K562 (cell line): ENCODE results near the gene RNF19B. TPM values are rescaled to one million over a fixed set of nuclear protein-coding genes. Genes with fewer than 3 reads are reported as not detected.

Source experiments
- ATAC-seq: fragments of 200-7000 bp; cut with Tn5 transposase; 3 replicates; pipeline ENCODE4 v1.9.1; 2020; ENCODE audit warnings: moderate library complexity
- BruUV-seq: library from RNA; stranded (reverse); fragments of 400-500 nt; replicated peaks from 2 replicates; lab custom pipeline; 2021; lab: Mats Ljungman, UMichigan
- CTCF ChIA-PET: fragments of 300-600 bp; formaldehyde crosslinking; extraction: SDS; loops from one replicate; lab custom pipeline; 2021; ENCODE audit warnings: low intra/inter-chr PET ratio; lab: Yijun Ruan, JAX
- POLR2A ChIA-PET: fragments of 300-600, 350-650 bp; sonication (Branson Sonifier 250); formaldehyde crosslinking; extraction: SDS; loops from one replicate; lab custom pipeline; 2021; ENCODE audit warnings: antibody characterized with exemption, inconsistent platforms; lab: Yijun Ruan, JAX
- DNase-seq, 4 experiments: peaks; one replicate each; pipeline versions ENCODE4 v3.0.0 to v3.0.0-alpha.2; 2011 to 2018; ENCODE audit warnings: low spot score in 3 of 4, mixed read lengths in 3 of 4; ENCODE audit errors: extremely low read depth in 1 of 4
- FAIRE-seq: peaks from 2 replicates; lab custom pipeline; 2011; peaks lifted over from hg19 to GRCh38; lab: Jason Lieb, UNC
- H2AFZ ChIP-seq: 2 replicates; pipeline ENCODE4 v1.6.0; 2011; ENCODE audit warnings: low read depth, low read length, control low read depth, inconsistent platforms
- H3K27ac ChIP-seq: fragments of 200-600 bp; 3 replicates; pipeline ENCODE4 v1.8.0; 2011; ENCODE audit warnings: low read depth, mild to moderate bottlenecking, control low read depth, inconsistent platforms, low read length, moderate library complexity, mixed read lengths; ENCODE audit errors: extremely low read depth
- H3K27me3 ChIP-seq, 2 experiments: fragments of 300-600 bp in 1 of 2; 2 replicates in 1 of 2; 3 replicates in 1 of 2; pipeline versions ENCODE4 v1.6.0 to v1.8.0; 2011; ENCODE audit warnings: inconsistent platforms in 2 of 2, low read length in 2 of 2, mild to moderate bottlenecking in 1 of 2, mixed read lengths in 1 of 2, moderate library complexity in 1 of 2; ENCODE audit not compliant: control insufficient read depth in 2 of 2, insufficient read depth in 2 of 2
- H3K36me3 ChIP-seq: fragments of 300-600 bp; 3 replicates; pipeline ENCODE4 v1.8.0; 2011; ENCODE audit warnings: mild to moderate bottlenecking, low read length, inconsistent platforms; ENCODE audit not compliant: control insufficient read depth, insufficient read depth
- H3K4me1 ChIP-seq, 2 experiments: fragments of 200-600 bp in 1 of 2; replicated peaks in 1 of 2; 2 replicates in 1 of 2; 3 replicates in 1 of 2; pipeline versions ENCODE4 v1.5.1 to v1.8.0; 2011; ENCODE audit warnings: inconsistent platforms in 2 of 2, low read length in 2 of 2, mild to moderate bottlenecking in 1 of 2, mixed read lengths in 1 of 2, moderate library complexity in 1 of 2; ENCODE audit not compliant: control insufficient read depth in 2 of 2, insufficient read depth in 2 of 2
- H3K4me2 ChIP-seq: 2 replicates; pipeline ENCODE4 v1.6.1; 2011; ENCODE audit warnings: low read length, control low read depth, inconsistent platforms, mixed read lengths; ENCODE audit not compliant: insufficient read depth
- H3K4me3 ChIP-seq: fragments of 200-600 bp; sonication (generic), shearing (Covaris generic); 2 replicates; pipeline ENCODE4 v1.5.1; 2016; ENCODE audit warnings: control low read depth, inconsistent platforms
- H3K79me2 ChIP-seq: fragments of 200-600 bp; 3 replicates; pipeline ENCODE4 v1.8.0; 2011; ENCODE audit warnings: low read length, inconsistent platforms; ENCODE audit not compliant: control insufficient read depth, insufficient read depth
- H3K9ac ChIP-seq, 2 experiments: 2 replicates each; pipeline versions ENCODE4 v1.6.0 to v1.6.1; 2011; ENCODE audit warnings: low read depth in 2 of 2, low read length in 2 of 2, control low read depth in 1 of 2, inconsistent platforms in 1 of 2, mild to moderate bottlenecking in 1 of 2, mixed read lengths in 1 of 2; ENCODE audit not compliant: insufficient read depth in 1 of 2
- H3K9me1 ChIP-seq: one replicate; pipeline ENCODE4 v1.6.0; 2011; ENCODE audit warnings: inconsistent platforms, mild to moderate bottlenecking, low read length, moderate library complexity; ENCODE audit not compliant: control insufficient read depth, insufficient read depth
- H3K9me3 ChIP-seq: replicated peaks from 2 replicates; pipeline ENCODE4 v1.5.1; 2011; ENCODE audit warnings: low read depth, low read length, inconsistent platforms; ENCODE audit not compliant: control insufficient read depth, insufficient read depth
- H4K20me1 ChIP-seq: replicated peaks from 2 replicates; pipeline ENCODE4 v1.6.1; 2011; ENCODE audit warnings: low read length, inconsistent platforms, mixed read lengths; ENCODE audit not compliant: control insufficient read depth, insufficient read depth
- CCNT2 ChIP-seq: IDR thresholded peaks from 2 replicates; pipeline ENCODE4 v1.6.1; 2011; ENCODE audit warnings: borderline replicate concordance, low read depth, mild to moderate bottlenecking, moderate library complexity, mixed read lengths, low read length; ENCODE audit not compliant: insufficient read length; ENCODE audit errors: extremely low read depth
- CREB3L1 ChIP-seq: fragments of 450-650 bp; IDR thresholded peaks from 2 replicates; pipeline ENCODE4 v1.6.1; 2014; ENCODE audit warnings: low read depth, mild to moderate bottlenecking, moderate library complexity, borderline replicate concordance
- CREM ChIP-seq: IDR thresholded peaks from 2 replicates; pipeline ENCODE4 v1.6.1; 2014; ENCODE audit warnings: antibody characterized with exemption, low read depth
- FOXM1 ChIP-seq, 2 experiments: fragments of 450-650 bp in 1 of 2; sonication (generic) in 1 of 2; formaldehyde crosslinking in 1 of 2; IDR thresholded peaks; 2 replicates each; pipeline versions ENCODE4 v1.6.1 to v1.9.0; 2017 to 2022; ENCODE audit warnings: low read depth in 2 of 2, mild to moderate bottlenecking in 2 of 2, missing genetic modification reagents in 1 of 2, moderate library complexity in 1 of 2
- FOXP1 ChIP-seq: sonication (generic); formaldehyde crosslinking; IDR thresholded peaks from 2 replicates; pipeline ENCODE4 v1.8.0; 2022; ENCODE audit warnings: mild to moderate bottlenecking, missing genetic modification reagents
- GMEB1 ChIP-seq: fragments of 250-450 bp; sonication (Bioruptor Pico); IDR thresholded peaks from 2 replicates; pipeline ENCODE4 v1.4.0; 2020; ENCODE audit warnings: mild to moderate bottlenecking
- HNRNPLL ChIP-seq: fragments of 200-400 bp; formaldehyde crosslinking; IDR thresholded peaks from 2 replicates; pipeline ENCODE4 v1.6.1; 2017; ENCODE audit warnings: low read length, low read depth, mild to moderate bottlenecking; ENCODE audit not compliant: poor library complexity, severe bottlenecking
- ID3 ChIP-seq, 2 experiments: fragments of 250-450 bp in 1 of 2; fragments of 450-650 bp in 1 of 2; sonication (Bioruptor Pico) in 1 of 2; IDR thresholded peaks; 2 replicates each; pipeline versions ENCODE4 v1.6.1 to v1.8.0; 2016 to 2021; ENCODE audit warnings: mild to moderate bottlenecking in 2 of 2, moderate library complexity in 2 of 2, missing compliant biosample characterization in 1 of 2, missing genetic modification characterization in 1 of 2
- IRF2 ChIP-seq: sonication (generic); formaldehyde crosslinking; IDR thresholded peaks from 2 replicates; pipeline ENCODE4 v1.8.1; 2022; ENCODE audit warnings: mild to moderate bottlenecking, missing genetic modification reagents
- L3MBTL2 ChIP-seq: fragments of 450-650 bp; IDR thresholded peaks from 2 replicates; pipeline ENCODE4 v1.6.1; 2016; ENCODE audit warnings: mild to moderate bottlenecking, moderate library complexity
- MAZ ChIP-seq, 2 experiments: fragments of 450-650 bp in 1 of 2; sonication (generic) in 1 of 2; formaldehyde crosslinking; IDR thresholded peaks in 1 of 2; conservative IDR thresholded peaks in 1 of 2; 2 replicates each; pipeline versions ENCODE4 v1.4.0 to v1.5.0; 2020; ENCODE audit warnings: mild to moderate bottlenecking in 1 of 2, missing genetic modification reagents in 1 of 2
- SAFB2 ChIP-seq: fragments of 200-400 bp; formaldehyde crosslinking; IDR thresholded peaks from 2 replicates; pipeline ENCODE4 v1.6.1; 2018; ENCODE audit warnings: borderline replicate concordance, low read length, low read depth, moderate library complexity; ENCODE audit not compliant: severe bottlenecking
- TFAP4 ChIP-seq: sonication (generic); formaldehyde crosslinking; IDR thresholded peaks from 2 replicates; pipeline ENCODE4 v1.8.0; 2022; ENCODE audit warnings: missing genetic modification reagents, mild to moderate bottlenecking, moderate library complexity, borderline replicate concordance
- WGBS: fragments of 100-300 bp; shearing (Covaris generic); methylation state at CpG from one replicate; pipeline ENCODE4 v1.1.6; 2016; ENCODE audit warnings: low coverage, mixed read lengths; ENCODE audit not compliant: insufficient coverage; ENCODE audit errors: missing lambda C conversion rate; 5-methylcytosine and 5-hydroxymethylcytosine counted together
- in situ Hi-C: fragments of 300-500 bp; cut with MboI; formaldehyde crosslinking; loops from 4 replicates; pipeline ENCODE4 v1.15.0; 2018; ENCODE audit warnings: inconsistent platforms, mixed read lengths
- intact Hi-C: fragments of 100-400 bp; cut with micrococcal nuclease; formaldehyde crosslinking; loops from 2 replicates; pipeline ENCODE4 v1.14.2; 2022
- polyA plus RNA-seq, 8 experiments: library from polyadenylated mRNA; depleted of rRNA in 4 of 8; stranded (reverse) in 5 of 8; unstranded in 3 of 8; fragments of >200 nt; fragmentation: Nextera tagmentation in 2 of 8; fragmentation: Illumina TruSeq in 1 of 8; extraction: Ambion mirVana in 2 of 8; extraction: Trizol in 1 of 8; gene quantifications; 2 replicates each; pipeline versions ENCODE4 v1.2.1 to v1.2.3, GENCODE V29; 2011 to 2014; ENCODE audit warnings: inconsistent platforms in 1 of 8, missing spikeins in 1 of 8
- total RNA-seq, 7 experiments: library from RNA; depleted of rRNA in 6 of 7; stranded (reverse); fragments of >200 nt in 6 of 7; fragmentation: Illumina TruSeq in 2 of 7; extraction: Trizol in 2 of 7; gene quantifications; 2 replicates each; pipeline versions ENCODE4 v1.2.1 to v1.2.3, GENCODE V29; 2011 to 2021; ENCODE audit warnings: low replicate concordance in 1 of 7

RNF19B gene
- total and polyA plus RNA-seq, 9 of the 15 experiments (the other 6 are each of a cell fraction or from before 2014, with no cell fraction given), result 2.6 to 14.9 (median 10.1) TPM

GRCh38 chr1:32893198-32894018, 71.2 kb downstream of the RNF19B start:
- Histone ChIP-seq H3K36me3 (no peaks in the 10 kb centered on the region), H3K4me3 (peak overlapping the region; percentile 42), H3K4me2 (peak overlapping the region; percentile 60), H3K9me3 (no peaks in the 10 kb centered on the region), H3K9ac (peak overlapping the region; percentile 21 to 72; a peak in 3 of 4 replicates), H3K27me3 (peaks cover 5 to 68% of the 10 kb centered on the region in 2 experiments; a peak in 3 of 5 replicates), H3K9me1 (no peaks in the 10 kb centered on the region), H2AFZ (peak overlapping the region; percentile 47), H3K4me1 (peaks cover 5 to 18% of the 10 kb centered on the region in 2 experiments; a peak in 3 of 5 replicates), H4K20me1 (peaks cover 34% of the 10 kb centered on the region), H3K79me2 (no peaks in the 10 kb centered on the region), H3K27ac (no peak overlapping the region)
- no TSS peak for BruUV-seq
- intact Hi-C loops, result no loop called here
- ChIA-PET CTCF (interaction anchor here (0.6 to 2.7 kb wide), 6 partner anchors 113 to 885 kb away, joined by 3 to 18 read pairs (median 4); no protein-coding TSS in a partner anchor), POLR2A (interaction anchor here (0.6 to 1.2 kb wide), 8 partner anchors 14 to 243 kb away, joined by 3 to 5 read pairs (median 4); partner anchors contain the start of gene RBBP4)
- in situ Hi-C loops, result loop anchor here (25.0 kb wide), 1 partner anchor 719 kb away; no protein-coding TSS in a partner anchor
- DNase-seq (peak; percentile 69 to 86 (median 78)), FAIRE-seq (peak; percentile 59), ATAC-seq (peak; percentile 80)
- 6% methylated on average over 37 of the region's 58 CpGs for WGBS
- TF ChIP-seq GMEB1 (CRISPR knock-in tag), result no peak
- TF ChIP-seq IRF2 (CRISPR knock-in tag), result no peak
- peak; percentile 22; the same call in 1 of the 2 replicates for TF ChIP-seq TFAP4 (CRISPR knock-in tag)
- TF ChIP-seq L3MBTL2, result peak; percentile 67; the same call in 1 of the 2 replicates
- no peak for TF ChIP-seq ID3 (CRISPR knock-in tag; IDR thresholded peaks at IDR 0.05)
- TF ChIP-seq ID3 (tag; IDR thresholded peaks at IDR 0.05), result 0 out of 2 replicates have a peak, but pooled peaks have one; percentile 69
- no peak for TF ChIP-seq SAFB2
- TF ChIP-seq CREB3L1, result 0 out of 2 replicates have a peak, but pooled peaks have one; percentile 10
- peak; percentile 5 for TF ChIP-seq CCNT2
- 0 out of 2 replicates have a peak, but pooled peaks have one; percentile 21 for TF ChIP-seq CREM
- TF ChIP-seq HNRNPLL, result no peak
- 0 out of 2 replicates have a peak, but pooled peaks have one; percentile 10 for TF ChIP-seq FOXP1 (CRISPR knock-in tag)
- peak; percentile 19; the same call in 1 of the 2 replicates for TF ChIP-seq FOXM1 (IDR thresholded peaks at IDR 0.05; ENCODE audit: low read depth)
- TF ChIP-seq FOXM1 (CRISPR knock-in tag; IDR thresholded peaks at IDR 0.05; ENCODE audit: low read depth), result no peak
- TF ChIP-seq MAZ (CRISPR knock-in tag; conservative IDR thresholded peaks at IDR 0.05 in 1 of 2, IDR thresholded peaks at IDR 0.05 in 1 of 2), result peak; percentile 81 to 88
